GM12878 (cell line): Measurements from ENCODE around the gene MROH7.

Experiments
- BCL11A ChIP-seq: IDR thresholded peaks from 2 replicates; pipeline ENCODE4 v1.6.1; 2011; ENCODE audit warnings: low read depth, low read length
- POLR2A ChIP-seq: IDR thresholded peaks from 2 replicates; pipeline ENCODE4 v1.6.1; 2011; ENCODE audit warnings: low read depth, mild to moderate bottlenecking, low read length
- YBX1 ChIP-seq: fragments of 450-650 bp; IDR thresholded peaks from 2 replicates; pipeline ENCODE4 v1.6.1; 2016; ENCODE audit warnings: antibody characterized with exemption

GRCh38 chr1:54652168-54652567 is 10.6 kb downstream of the MROH7 start:
- TF ChIP-seq YBX1 (no peak), POLR2A (no peak), BCL11A (no peak)
